ENCODE data around the gene WNT9B.

Gene WNT9B

DNA sequence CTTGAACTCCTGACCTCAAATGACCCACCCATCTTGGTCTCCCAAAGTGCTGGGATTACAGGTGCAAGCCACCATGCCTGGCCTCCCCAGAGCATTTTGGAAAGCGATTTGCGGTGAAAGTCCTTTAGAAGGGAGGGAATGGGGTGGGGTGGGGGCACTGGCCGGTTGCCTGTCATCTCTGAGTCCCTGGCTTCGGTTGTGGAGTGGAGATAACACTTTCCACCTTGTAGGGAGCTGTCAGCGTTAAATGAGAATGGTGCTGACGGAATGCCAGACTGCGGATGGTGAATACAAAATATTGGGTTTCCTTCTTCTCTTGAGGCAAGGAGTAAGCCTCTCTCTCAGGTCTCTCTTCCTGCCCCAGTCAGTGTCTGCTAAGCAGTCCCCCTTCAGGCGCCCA, 27.7 kb upstream of the WNT9B start:
- H3K4me3 ChIP-seq (ENCODE audit: low read depth, low read length) = no peak overlapping the region
- peaks cover 51% of the 10 kb centered on the region for H3K27me3 ChIP-seq (ENCODE audit: control insufficient read depth, insufficient read depth, low read length)
- H3K9ac ChIP-seq (ENCODE audit: low read depth, low read length) = no peak overlapping the region
- H3K27ac ChIP-seq (ENCODE audit: low read depth, low read length) = no peak overlapping the region
- no peaks in the 10 kb centered on the region for H3K9me3 ChIP-seq (ENCODE audit: control insufficient read depth, insufficient read depth, low read length)
- peaks cover 24% of the 10 kb centered on the region for H3K4me1 ChIP-seq (ENCODE audit: control insufficient read depth, insufficient read depth, low read length)
- no peaks in the 10 kb centered on the region for H3K36me3 ChIP-seq (ENCODE audit: control insufficient read depth, insufficient read depth, low read length)

GRCh38 chr17:46826116-46826515, 25.3 kb upstream of the WNT9B start:
- H3K36me3 ChIP-seq (ENCODE audit: control insufficient read depth, insufficient read depth, low read length) = no peaks in the 10 kb centered on the region
- H3K9ac ChIP-seq (ENCODE audit: low read depth, low read length) = no peak overlapping the region
- H3K27me3 ChIP-seq (ENCODE audit: control insufficient read depth, insufficient read depth, low read length) = peaks cover 26% of the 10 kb centered on the region
- H3K27ac ChIP-seq (ENCODE audit: low read depth, low read length) = no peak overlapping the region
- no peak overlapping the region for H3K4me3 ChIP-seq (ENCODE audit: low read depth, low read length)
- H3K9me3 ChIP-seq (ENCODE audit: control insufficient read depth, insufficient read depth, low read length) = no peaks in the 10 kb centered on the region
- H3K4me1 ChIP-seq (ENCODE audit: control insufficient read depth, insufficient read depth, low read length) = peaks cover 5% of the 10 kb centered on the region

DNA sequence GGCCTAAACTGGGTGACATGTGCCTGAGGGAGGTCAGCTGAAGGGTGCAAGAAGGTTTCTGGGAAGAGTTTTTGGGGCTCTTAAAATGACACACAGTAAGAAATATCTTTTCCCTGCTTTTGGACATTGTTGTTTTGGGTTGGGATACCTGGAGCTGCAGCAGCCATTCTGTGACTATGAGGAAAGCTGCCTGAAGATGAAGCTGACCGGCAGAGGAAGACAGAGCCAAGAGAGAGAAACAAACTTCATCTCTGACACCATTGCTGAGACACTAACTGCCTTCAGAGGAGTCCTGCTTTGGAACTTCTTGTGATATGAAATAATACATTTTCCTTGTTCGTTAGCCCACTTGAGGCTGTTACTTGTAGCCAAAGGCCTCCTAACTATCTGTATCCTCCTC, 24.1 kb upstream of the WNT9B start:
- Histone ChIP-seq H3K27me3 (ENCODE audit: control insufficient read depth, insufficient read depth, low read length) (peaks cover 22% of the 10 kb centered on the region), H3K27ac (ENCODE audit: low read depth, low read length) (no peak overlapping the region), H3K4me3 (ENCODE audit: low read depth, low read length) (no peak overlapping the region), H3K9ac (ENCODE audit: low read depth, low read length) (no peak overlapping the region), H3K36me3 (ENCODE audit: control insufficient read depth, insufficient read depth, low read length) (no peaks in the 10 kb centered on the region), H3K9me3 (ENCODE audit: control insufficient read depth, insufficient read depth, low read length) (no peaks in the 10 kb centered on the region), H3K4me1 (ENCODE audit: control insufficient read depth, insufficient read depth, low read length) (peaks cover 6% of the 10 kb centered on the region)

GRCh38 chr17:46831573-46832330, 19.6 kb upstream of the WNT9B start:
- Histone ChIP-seq H3K27me3 (ENCODE audit: control insufficient read depth, insufficient read depth, low read length) (peaks cover 27% of the 10 kb centered on the region), H3K4me3 (ENCODE audit: low read depth, low read length) (no peak overlapping the region), H3K4me1 (ENCODE audit: control insufficient read depth, insufficient read depth, low read length) (peaks cover 14% of the 10 kb centered on the region), H3K27ac (ENCODE audit: low read depth, low read length) (no peak overlapping the region), H3K36me3 (ENCODE audit: control insufficient read depth, insufficient read depth, low read length) (no peaks in the 10 kb centered on the region), H3K9me3 (ENCODE audit: control insufficient read depth, insufficient read depth, low read length) (no peaks in the 10 kb centered on the region), H3K9ac (ENCODE audit: low read depth, low read length) (no peak overlapping the region)

GRCh38 chr17:46832331-46832821, 19.0 kb upstream of the WNT9B start:
- Histone ChIP-seq H3K4me3 (ENCODE audit: low read depth, low read length) (no peak overlapping the region), H3K9ac (ENCODE audit: low read depth, low read length) (no peak overlapping the region), H3K36me3 (ENCODE audit: control insufficient read depth, insufficient read depth, low read length) (no peaks in the 10 kb centered on the region), H3K27me3 (ENCODE audit: control insufficient read depth, insufficient read depth, low read length) (peaks cover 27% of the 10 kb centered on the region), H3K27ac (ENCODE audit: low read depth, low read length) (peak overlapping the region; percentile 41), H3K4me1 (ENCODE audit: control insufficient read depth, insufficient read depth, low read length) (peaks cover 14% of the 10 kb centered on the region), H3K9me3 (ENCODE audit: control insufficient read depth, insufficient read depth, low read length) (no peaks in the 10 kb centered on the region)

DNA sequence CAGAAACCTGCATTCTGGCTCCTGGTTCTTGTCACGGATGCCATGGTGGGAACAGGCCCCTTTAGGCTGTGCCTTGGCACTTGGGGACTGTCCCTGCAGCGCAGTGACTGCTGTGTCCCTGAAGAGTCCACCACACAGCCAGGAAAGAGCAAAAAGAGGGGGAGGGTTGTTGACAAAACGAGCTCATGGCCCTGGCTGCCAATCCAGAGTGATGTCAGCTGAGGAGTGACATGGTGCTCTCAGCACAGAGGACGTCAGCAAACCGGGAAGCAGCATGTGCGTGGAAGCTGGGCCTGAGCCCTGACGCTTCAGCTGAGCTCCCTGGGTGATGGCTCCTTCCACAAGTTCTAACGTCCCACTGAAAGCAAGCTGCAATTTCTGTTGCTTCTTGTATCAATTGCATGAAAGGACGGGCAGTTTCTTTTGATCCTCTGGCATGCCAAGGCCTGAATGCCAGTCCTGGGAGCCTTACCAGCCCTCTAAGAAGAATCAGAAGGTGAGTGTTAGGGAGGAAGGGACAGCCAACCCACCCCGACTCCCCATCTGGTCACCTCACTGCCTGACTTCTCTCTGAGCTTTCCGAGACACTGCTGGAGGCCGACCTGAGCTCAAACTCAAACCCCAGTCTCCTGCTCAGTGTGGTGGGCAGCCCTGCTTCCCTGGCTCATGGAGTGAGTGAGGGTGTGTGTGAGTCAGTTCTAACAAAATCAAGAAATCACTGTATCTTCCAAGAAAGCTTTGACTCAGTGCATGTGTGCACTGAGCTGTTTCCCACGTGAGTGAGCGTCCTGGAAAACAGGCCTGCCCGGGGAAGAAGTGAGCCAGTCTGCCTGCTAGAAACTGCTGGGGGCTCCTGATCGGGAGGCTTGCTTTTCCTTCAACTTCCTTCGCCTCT, 18.2 kb upstream of the WNT9B start:
- H3K9ac ChIP-seq (ENCODE audit: low read depth, low read length) = no peak overlapping the region
- H3K27ac ChIP-seq (ENCODE audit: low read depth, low read length) = no peak overlapping the region

GRCh38 chr17:46833840-46834208, 17.6 kb upstream of the WNT9B start:
- no peak overlapping the region for H3K27ac ChIP-seq (ENCODE audit: low read depth, low read length)
- H3K27me3 ChIP-seq (ENCODE audit: control insufficient read depth, insufficient read depth, low read length) = peaks cover 27% of the 10 kb centered on the region
- H3K36me3 ChIP-seq (ENCODE audit: control insufficient read depth, insufficient read depth, low read length) = no peaks in the 10 kb centered on the region
- H3K4me1 ChIP-seq (ENCODE audit: control insufficient read depth, insufficient read depth, low read length) = peaks cover 14% of the 10 kb centered on the region
- H3K4me3 ChIP-seq (ENCODE audit: low read depth, low read length) = no peak overlapping the region
- no peaks in the 10 kb centered on the region for H3K9me3 ChIP-seq (ENCODE audit: control insufficient read depth, insufficient read depth, low read length)
- H3K9ac ChIP-seq (ENCODE audit: low read depth, low read length) = no peak overlapping the region

More for the DNA sequence above, 18.2 kb upstream of the WNT9B start:
- Histone ChIP-seq H3K36me3 (ENCODE audit: control insufficient read depth, insufficient read depth, low read length) (no peaks in the 10 kb centered on the region), H3K4me3 (ENCODE audit: low read depth, low read length) (no peak overlapping the region), H3K9me3 (ENCODE audit: control insufficient read depth, insufficient read depth, low read length) (no peaks in the 10 kb centered on the region), H3K4me1 (ENCODE audit: control insufficient read depth, insufficient read depth, low read length) (peaks cover 14% of the 10 kb centered on the region), H3K27me3 (ENCODE audit: control insufficient read depth, insufficient read depth, low read length) (peaks cover 27% of the 10 kb centered on the region)

GRCh38 chr17:46834846-46835245, 16.5 kb upstream of the WNT9B start:
- no peak overlapping the region for H3K4me3 ChIP-seq (ENCODE audit: low read depth, low read length)
- peaks cover 27% of the 10 kb centered on the region for H3K27me3 ChIP-seq (ENCODE audit: control insufficient read depth, insufficient read depth, low read length)
- H3K9me3 ChIP-seq (ENCODE audit: control insufficient read depth, insufficient read depth, low read length) = no peaks in the 10 kb centered on the region
- no peaks in the 10 kb centered on the region for H3K36me3 ChIP-seq (ENCODE audit: control insufficient read depth, insufficient read depth, low read length)
- peaks cover 14% of the 10 kb centered on the region for H3K4me1 ChIP-seq (ENCODE audit: control insufficient read depth, insufficient read depth, low read length)
- no peak overlapping the region for H3K27ac ChIP-seq (ENCODE audit: low read depth, low read length)
- H3K9ac ChIP-seq (ENCODE audit: low read depth, low read length) = no peak overlapping the region

DNA sequence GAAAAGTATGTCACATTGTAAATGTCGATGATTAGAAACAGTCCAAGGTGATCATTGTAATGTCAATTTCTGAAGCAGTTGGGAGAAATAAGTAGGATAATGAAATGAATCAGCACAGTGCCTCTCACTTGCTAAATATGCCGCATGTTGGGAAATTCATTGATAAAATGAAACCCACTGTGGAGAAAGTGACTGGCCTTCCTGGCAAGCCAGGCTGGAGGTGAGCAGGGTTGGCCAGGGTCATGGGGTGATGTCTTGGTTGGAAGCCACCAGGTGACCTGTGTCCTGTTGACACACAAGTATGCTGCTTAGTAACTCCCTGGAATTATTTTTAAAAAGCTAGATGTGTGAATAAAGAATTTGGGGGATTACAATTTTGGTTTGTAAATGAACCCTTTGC, 14.9 kb upstream of the WNT9B start:
- H3K27me3 ChIP-seq (ENCODE audit: control insufficient read depth, insufficient read depth, low read length) = peaks cover 35% of the 10 kb centered on the region
- no peaks in the 10 kb centered on the region for H3K36me3 ChIP-seq (ENCODE audit: control insufficient read depth, insufficient read depth, low read length)
- H3K4me1 ChIP-seq (ENCODE audit: control insufficient read depth, insufficient read depth, low read length) = peaks cover 14% of the 10 kb centered on the region
- no peak overlapping the region for H3K9ac ChIP-seq (ENCODE audit: low read depth, low read length)
- no peaks in the 10 kb centered on the region for H3K9me3 ChIP-seq (ENCODE audit: control insufficient read depth, insufficient read depth, low read length)
- no peak overlapping the region for H3K4me3 ChIP-seq (ENCODE audit: low read depth, low read length)
- H3K27ac ChIP-seq (ENCODE audit: low read depth, low read length) = no peak overlapping the region

DNA sequence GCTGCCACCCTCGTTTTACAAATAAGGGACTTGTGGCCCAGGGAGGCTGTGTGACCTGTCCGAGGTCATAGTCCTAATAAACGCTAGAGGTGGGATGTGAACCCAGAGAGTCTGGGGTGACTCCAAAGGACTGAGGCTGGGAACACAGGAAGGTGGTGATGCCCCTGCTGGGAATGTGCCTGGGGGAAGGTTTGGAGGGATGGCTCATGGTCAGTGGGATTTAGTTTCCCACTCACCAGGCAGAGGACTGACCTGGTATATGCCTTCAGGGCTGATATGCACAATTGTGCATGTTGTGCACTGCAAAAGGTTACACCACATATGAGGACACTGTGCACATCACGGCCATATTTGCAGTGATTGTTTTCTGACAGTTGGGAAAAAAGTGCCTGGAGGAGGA, 13.9 kb upstream of the WNT9B start:
- H3K27ac ChIP-seq (ENCODE audit: low read depth, low read length) = no peak overlapping the region
- no peaks in the 10 kb centered on the region for H3K9me3 ChIP-seq (ENCODE audit: control insufficient read depth, insufficient read depth, low read length)
- no peaks in the 10 kb centered on the region for H3K36me3 ChIP-seq (ENCODE audit: control insufficient read depth, insufficient read depth, low read length)
- no peak overlapping the region for H3K4me3 ChIP-seq (ENCODE audit: low read depth, low read length)
- H3K4me1 ChIP-seq (ENCODE audit: control insufficient read depth, insufficient read depth, low read length) = peaks cover 6% of the 10 kb centered on the region
- H3K27me3 ChIP-seq (ENCODE audit: control insufficient read depth, insufficient read depth, low read length) = peaks cover 30% of the 10 kb centered on the region
- H3K9ac ChIP-seq (ENCODE audit: low read depth, low read length) = no peak overlapping the region

DNA sequence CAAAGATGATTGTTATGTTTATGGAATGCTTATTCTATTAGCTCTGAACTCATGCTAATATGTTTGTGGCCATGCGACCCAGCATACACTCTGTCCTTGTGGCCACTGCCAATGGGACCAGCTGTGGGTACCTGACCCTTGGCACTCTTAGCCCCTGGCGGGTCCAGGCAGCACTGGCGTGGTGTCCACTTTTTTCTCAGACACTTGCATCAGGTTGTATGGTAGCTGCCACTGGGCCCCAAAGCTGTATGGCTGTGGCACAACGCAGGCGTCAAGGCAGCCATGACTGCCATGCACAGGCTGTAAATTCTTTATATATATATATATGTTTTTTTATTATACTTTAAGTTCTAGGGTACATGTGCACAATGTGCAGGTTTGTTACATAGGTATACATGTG, 12.2 kb upstream of the WNT9B start:
- Histone ChIP-seq H3K27me3 (ENCODE audit: control insufficient read depth, insufficient read depth, low read length) (peaks cover 13% of the 10 kb centered on the region), H3K36me3 (ENCODE audit: control insufficient read depth, insufficient read depth, low read length) (no peaks in the 10 kb centered on the region), H3K9me3 (ENCODE audit: control insufficient read depth, insufficient read depth, low read length) (peaks cover 8% of the 10 kb centered on the region; the same call in 1 of the 2 replicates), H3K9ac (ENCODE audit: low read depth, low read length) (no peak overlapping the region), H3K4me3 (ENCODE audit: low read depth, low read length) (no peak overlapping the region), H3K4me1 (ENCODE audit: control insufficient read depth, insufficient read depth, low read length) (no peaks in the 10 kb centered on the region), H3K27ac (ENCODE audit: low read depth, low read length) (no peak overlapping the region)

All from HUES48 (cell line).